ENCODE results near the gene SLC39A9. TPM values are rescaled to one million over a fixed set of nuclear protein-coding genes. Genes with fewer than 3 reads are reported as not detected.

SLC39A9 gene
- polyA plus RNA-seq, 2 of the 4 experiments (the other 2 are of a cell fraction), result 41.7 to 116 TPM

DNA sequence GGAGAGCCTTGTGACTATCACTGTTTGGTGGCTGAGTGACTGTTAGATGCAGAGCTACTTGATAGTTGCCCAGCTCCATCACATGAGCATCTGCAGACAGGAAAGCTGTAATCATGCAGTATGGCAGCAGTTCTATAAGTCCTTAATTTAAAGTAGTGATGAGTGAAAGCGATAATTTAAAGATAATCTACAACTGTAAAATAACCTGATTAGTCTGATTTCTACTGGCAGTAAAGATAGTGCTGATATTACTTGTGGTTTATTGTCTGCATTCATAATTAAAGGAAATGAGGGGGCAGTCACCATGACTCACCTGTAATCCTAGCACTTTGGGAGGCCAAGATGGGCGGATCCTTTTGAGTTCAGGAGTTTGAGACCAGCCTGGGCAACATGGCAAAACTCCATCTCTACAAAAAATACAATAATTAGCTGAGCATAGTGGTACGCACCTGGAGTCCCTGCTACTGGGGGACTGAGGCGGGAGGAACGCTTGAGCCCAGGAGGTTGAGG, 44.9 kb downstream of the SLC39A9 start:
- Histone ChIP-seq H3K4me2 (no peak overlapping the region), H3K9me3 (no peaks in the 10 kb centered on the region), H3K4me3 (no peak overlapping the region), H3K4me1 (no peaks in the 10 kb centered on the region), H3K27ac (no peak overlapping the region)
- TF ChIP-seq, protein P1, sequence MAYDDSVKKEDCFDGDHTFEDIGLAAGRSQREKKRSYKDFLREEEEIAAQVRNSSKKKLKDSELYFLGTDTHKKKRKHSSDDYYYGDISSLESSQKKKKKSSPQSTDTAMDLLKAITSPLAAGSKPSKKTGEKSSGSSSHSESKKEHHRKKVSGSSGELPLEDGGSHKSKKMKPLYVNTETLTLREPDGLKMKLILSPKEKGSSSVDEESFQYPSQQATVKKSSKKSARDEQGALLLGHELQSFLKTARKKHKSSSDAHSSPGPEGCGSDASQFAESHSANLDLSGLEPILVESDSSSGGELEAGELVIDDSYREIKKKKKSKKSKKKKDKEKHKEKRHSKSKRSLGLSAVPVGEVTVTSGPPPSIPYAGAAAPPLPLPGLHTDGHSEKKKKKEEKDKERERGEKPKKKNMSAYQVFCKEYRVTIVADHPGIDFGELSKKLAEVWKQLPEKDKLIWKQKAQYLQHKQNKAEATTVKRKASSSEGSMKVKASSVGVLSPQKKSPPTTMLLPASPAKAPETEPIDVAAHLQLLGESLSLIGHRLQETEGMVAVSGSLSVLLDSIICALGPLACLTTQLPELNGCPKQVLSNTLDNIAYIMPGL (CRISPR knock-in tag; IDR thresholded peaks at IDR 0.05; ENCODE audit: borderline replicate concordance), result no peak
- TF ChIP-seq HDAC2 (IDR thresholded peaks at IDR 0.05) (no peak), MAZ (IDR thresholded peaks at IDR 0.05; ENCODE audit: borderline replicate concordance, low read depth, low read length) (no peak), FOSB (CRISPR knock-in tag; IDR thresholded peaks at IDR 0.05) (no peak), FOSL2 (IDR thresholded peaks at IDR 0.05) (no peak), FOSL2 (CRISPR knock-in tag; IDR thresholded peaks at IDR 0.05) (no peak), RCOR1 (IDR thresholded peaks at IDR 0.05; ENCODE audit: low read depth, low read length) (no peak), ZC3H11A (IDR thresholded peaks at IDR 0.05) (no peak), CBX8 (IDR thresholded peaks at IDR 0.05) (no peak), RNF2 (IDR thresholded peaks at IDR 0.05; ENCODE audit: borderline replicate concordance, low read depth) (no peak), TFCP2L1 (CRISPR knock-in tag; IDR thresholded peaks at IDR 0.05) (no peak)
- TF ChIP-seq, protein P2, sequence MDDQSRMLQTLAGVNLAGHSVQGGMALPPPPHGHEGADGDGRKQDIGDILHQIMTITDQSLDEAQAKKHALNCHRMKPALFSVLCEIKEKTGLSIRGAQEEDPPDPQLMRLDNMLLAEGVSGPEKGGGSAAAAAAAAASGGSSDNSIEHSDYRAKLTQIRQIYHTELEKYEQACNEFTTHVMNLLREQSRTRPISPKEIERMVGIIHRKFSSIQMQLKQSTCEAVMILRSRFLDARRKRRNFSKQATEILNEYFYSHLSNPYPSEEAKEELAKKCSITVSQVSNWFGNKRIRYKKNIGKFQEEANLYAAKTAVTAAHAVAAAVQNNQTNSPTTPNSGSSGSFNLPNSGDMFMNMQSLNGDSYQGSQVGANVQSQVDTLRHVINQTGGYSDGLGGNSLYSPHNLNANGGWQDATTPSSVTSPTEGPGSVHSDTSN (IDR thresholded peaks at IDR 0.05), result no peak
- TF ChIP-seq, protein P3, sequence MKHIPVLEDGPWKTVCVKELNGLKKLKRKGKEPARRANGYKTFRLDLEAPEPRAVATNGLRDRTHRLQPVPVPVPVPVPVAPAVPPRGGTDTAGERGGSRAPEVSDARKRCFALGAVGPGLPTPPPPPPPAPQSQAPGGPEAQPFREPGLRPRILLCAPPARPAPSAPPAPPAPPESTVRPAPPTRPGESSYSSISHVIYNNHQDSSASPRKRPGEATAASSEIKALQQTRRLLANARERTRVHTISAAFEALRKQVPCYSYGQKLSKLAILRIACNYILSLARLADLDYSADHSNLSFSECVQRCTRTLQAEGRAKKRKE (CRISPR knock-in tag; IDR thresholded peaks at IDR 0.05; ENCODE audit: low read depth), result no peak
- TF ChIP-seq, protein P4, sequence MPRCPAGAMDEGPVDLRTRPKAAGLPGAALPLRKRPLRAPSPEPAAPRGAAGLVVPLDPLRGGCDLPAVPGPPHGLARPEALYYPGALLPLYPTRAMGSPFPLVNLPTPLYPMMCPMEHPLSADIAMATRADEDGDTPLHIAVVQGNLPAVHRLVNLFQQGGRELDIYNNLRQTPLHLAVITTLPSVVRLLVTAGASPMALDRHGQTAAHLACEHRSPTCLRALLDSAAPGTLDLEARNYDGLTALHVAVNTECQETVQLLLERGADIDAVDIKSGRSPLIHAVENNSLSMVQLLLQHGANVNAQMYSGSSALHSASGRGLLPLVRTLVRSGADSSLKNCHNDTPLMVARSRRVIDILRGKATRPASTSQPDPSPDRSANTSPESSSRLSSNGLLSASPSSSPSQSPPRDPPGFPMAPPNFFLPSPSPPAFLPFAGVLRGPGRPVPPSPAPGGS (IDR thresholded peaks at IDR 0.05), result no peak
- DNase-seq (ENCODE audit: low read depth in 1 of 2, low spot score in 1 of 2) (no peak), ATAC-seq (no peak), FAIRE-seq (no peak)
- 98% methylated on average over 5 of the region's 5 CpGs for WGBS (ENCODE audit: missing lambda C conversion rate)
- CTCF ChIA-PET, result interaction anchor here (1.1 to 2.0 kb wide), 3 partner anchors 16 to 202 kb away, joined by 3 to 7 read pairs (median 4); no protein-coding TSS in a partner anchor
- POLR2A ChIA-PET, result no interaction called here

DNA sequence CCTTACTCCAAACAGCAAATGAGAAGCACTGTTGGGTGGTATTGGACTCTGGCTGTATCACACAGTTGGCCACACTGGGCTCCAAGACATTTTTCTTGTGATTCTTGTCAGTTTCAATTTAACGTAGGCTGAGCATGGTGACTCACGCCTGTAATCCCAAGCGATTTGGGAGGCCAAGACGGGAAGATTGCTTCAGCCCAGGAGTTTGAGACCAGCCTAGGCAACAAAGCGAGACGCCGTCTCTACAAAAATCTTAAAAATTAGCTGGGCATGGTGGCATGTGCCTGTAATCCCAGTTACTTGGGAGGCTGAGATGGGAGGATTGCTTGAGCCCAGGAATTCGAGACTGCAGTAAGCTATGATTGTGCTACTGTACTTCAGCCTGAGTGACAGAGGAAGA, 50.7 kb downstream of the SLC39A9 start:
- Histone ChIP-seq H3K27ac (no peak overlapping the region), H3K4me2 (no peak overlapping the region), H3K4me3 (no peak overlapping the region), H3K9me3 (no peaks in the 10 kb centered on the region), H3K4me1 (no peaks in the 10 kb centered on the region)
- DNase-seq (ENCODE audit: low read depth in 1 of 2, low spot score in 1 of 2) (no peak), FAIRE-seq (no peak), ATAC-seq (no peak)
- ChIA-PET POLR2A (no interaction called here), CTCF (interaction anchor here (0.6 kb wide), 1 partner anchor 347 kb away, joined by 3 read pairs; no protein-coding TSS in a partner anchor)
- TF ChIP-seq POLR2AphosphoS2 (conservative IDR thresholded peaks at IDR 0.05; ENCODE audit: low read length) (no peak), EP300 (IDR thresholded peaks at IDR 0.05) (no peak)
- TF ChIP-seq, protein P5, sequence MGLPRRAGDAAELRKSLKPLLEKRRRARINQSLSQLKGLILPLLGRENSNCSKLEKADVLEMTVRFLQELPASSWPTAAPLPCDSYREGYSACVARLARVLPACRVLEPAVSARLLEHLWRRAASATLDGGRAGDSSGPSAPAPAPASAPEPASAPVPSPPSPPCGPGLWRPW (IDR thresholded peaks at IDR 0.05), result no peak
- 98% methylated on average over 8 of the region's 8 CpGs for WGBS (ENCODE audit: missing lambda C conversion rate)

DNA sequence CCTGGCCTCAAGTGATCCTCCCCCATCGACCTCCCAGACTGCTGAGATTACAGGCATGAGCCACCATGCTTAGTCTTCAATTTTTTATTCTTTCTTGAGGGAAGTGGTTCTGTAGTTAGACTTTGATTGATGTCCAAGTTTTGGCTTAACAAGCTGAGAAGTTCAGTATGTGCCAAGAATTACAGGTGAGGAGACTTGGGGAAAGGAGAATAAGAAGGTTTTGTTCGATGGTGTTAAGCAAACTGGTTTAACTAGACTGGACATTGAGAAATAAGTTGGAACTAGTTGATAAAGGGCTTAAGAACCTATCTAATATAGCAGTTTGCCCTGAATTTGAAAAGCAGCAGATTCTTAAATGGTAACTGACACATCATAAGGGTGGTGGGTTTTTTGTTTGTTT, 53.4 kb downstream of the SLC39A9 start:
- DNase-seq (ENCODE audit: low read depth in 1 of 2, low spot score in 1 of 2) (no peak), FAIRE-seq (no peak), ATAC-seq (no peak)
- POLR2A ChIA-PET, result no interaction called here
- Histone ChIP-seq H3K4me3 (no peak overlapping the region), H3K9me3 (no peaks in the 10 kb centered on the region), H3K4me2 (no peak overlapping the region), H3K4me1 (no peaks in the 10 kb centered on the region), H3K27ac (no peak overlapping the region)
- CTCF ChIA-PET, result interaction anchor here (2.4 kb wide), 1 partner anchor 8 kb away, joined by 10 read pairs; no protein-coding TSS in a partner anchor
- WGBS (ENCODE audit: missing lambda C conversion rate), result 89% methylated on average over 2 of the region's 2 CpGs
- TF ChIP-seq RAD21 (conservative IDR thresholded peaks at IDR 0.05 in 1 of 2, IDR thresholded peaks at IDR 0.05 in 1 of 2) (no peak), HOXA7 (CRISPR knock-in tag; IDR thresholded peaks at IDR 0.05) (no peak), CEBPB (IDR thresholded peaks at IDR 0.05) (no peak), MAZ (IDR thresholded peaks at IDR 0.05; ENCODE audit: borderline replicate concordance, low read depth, low read length) (no peak), GATA3 (IDR thresholded peaks at IDR 0.05; ENCODE audit: borderline replicate concordance) (no peak), KDM1A (IDR thresholded peaks at IDR 0.05; ENCODE audit: low read depth) (no peak), SREBF2 (IDR thresholded peaks at IDR 0.05) (no peak), CHD2 (IDR thresholded peaks at IDR 0.05; ENCODE audit: low read length, partially characterized antibody) (no peak), EP300 (IDR thresholded peaks at IDR 0.05) (no peak), TP53 (CRISPR knock-in tag; IDR thresholded peaks at IDR 0.05) (no peak), KDM5A (IDR thresholded peaks at IDR 0.05) (no peak), POLR2AphosphoS2 (conservative IDR thresholded peaks at IDR 0.05; ENCODE audit: low read length) (no peak), ZC3H11A (IDR thresholded peaks at IDR 0.05) (no peak), ESRRA (IDR thresholded peaks at IDR 0.05; ENCODE audit: borderline replicate concordance, low read length) (no peak)
- TF ChIP-seq, protein P6, sequence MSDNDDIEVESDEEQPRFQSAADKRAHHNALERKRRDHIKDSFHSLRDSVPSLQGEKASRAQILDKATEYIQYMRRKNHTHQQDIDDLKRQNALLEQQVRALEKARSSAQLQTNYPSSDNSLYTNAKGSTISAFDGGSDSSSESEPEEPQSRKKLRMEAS (IDR thresholded peaks at IDR 0.05), result no peak
- TF ChIP-seq, protein P7, sequence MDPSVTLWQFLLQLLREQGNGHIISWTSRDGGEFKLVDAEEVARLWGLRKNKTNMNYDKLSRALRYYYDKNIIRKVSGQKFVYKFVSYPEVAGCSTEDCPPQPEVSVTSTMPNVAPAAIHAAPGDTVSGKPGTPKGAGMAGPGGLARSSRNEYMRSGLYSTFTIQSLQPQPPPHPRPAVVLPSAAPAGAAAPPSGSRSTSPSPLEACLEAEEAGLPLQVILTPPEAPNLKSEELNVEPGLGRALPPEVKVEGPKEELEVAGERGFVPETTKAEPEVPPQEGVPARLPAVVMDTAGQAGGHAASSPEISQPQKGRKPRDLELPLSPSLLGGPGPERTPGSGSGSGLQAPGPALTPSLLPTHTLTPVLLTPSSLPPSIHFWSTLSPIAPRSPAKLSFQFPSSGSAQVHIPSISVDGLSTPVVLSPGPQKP (IDR thresholded peaks at IDR 0.05; ENCODE audit: low read depth, low read length), result no peak
